CD4-positive, CD25-positive, alpha-beta regulatory T cell (primary cell): ENCODE results near the gene OSTN. TPM values are rescaled to one million over a fixed set of nuclear protein-coding genes. Genes with fewer than 3 reads are reported as not detected.

ENCODE experiments used
- ATAC-seq, 2 donors: fragments of 150-1000 bp; cut with Tn5 transposase; one replicate each; pipeline ENCODE4 v1.10.0; 2021; ENCODE audit warnings: low read depth in 2 of 2, moderate number of reproducible peaks in 2 of 2, moderate library complexity in 1 of 2
- DNase-seq, 3 donors: peaks; one replicate each; pipeline versions ENCODE4 v3.0.0 to v3.0.0-alpha.2; 2012 to 2022; ENCODE audit warnings: mixed read lengths in 1 of 3
- H3K27ac ChIP-seq: one replicate; pipeline ENCODE4 v1.7.0; 2013; ENCODE audit warnings: mild to moderate bottlenecking, low read length; ENCODE audit not compliant: insufficient read depth, poor library complexity, severe bottlenecking
- H3K27me3 ChIP-seq: one replicate; pipeline ENCODE4 v1.7.0; 2013; ENCODE audit warnings: low read length; ENCODE audit not compliant: control insufficient read depth, insufficient read depth
- H3K36me3 ChIP-seq: one replicate; pipeline ENCODE4 v1.7.0; 2013; ENCODE audit warnings: mild to moderate bottlenecking, low read length, moderate library complexity; ENCODE audit not compliant: control insufficient read depth, insufficient read depth
- H3K4me1 ChIP-seq: 2 replicates; pipeline ENCODE4 v1.7.0; 2013; ENCODE audit warnings: mild to moderate bottlenecking, low read length; ENCODE audit not compliant: insufficient read depth, control insufficient read depth, poor library complexity, severe bottlenecking
- H3K4me3 ChIP-seq: one replicate; pipeline ENCODE4 v1.7.0; 2013; ENCODE audit warnings: low read depth, mild to moderate bottlenecking, low read length, moderate library complexity
- H3K9me3 ChIP-seq, 2 experiments: 1 replicate in 1 of 2; 2 replicates in 1 of 2; pipeline ENCODE4 v1.7.0; 2013; ENCODE audit warnings: low read length in 2 of 2, mild to moderate bottlenecking in 1 of 2, moderate library complexity in 1 of 2; ENCODE audit not compliant: control insufficient read depth in 2 of 2
- H3K27ac Mint-ChIP-seq, 3 donors: one replicate each; pipeline ENCODE4 v1.8.0; 2020 to 2022; ENCODE audit warnings: mild to moderate bottlenecking in 3 of 3, mixed read lengths in 3 of 3, moderate library complexity in 2 of 3
- H3K27me3 Mint-ChIP-seq: one replicate; pipeline ENCODE4 v1.8.0; 2022; ENCODE audit warnings: mild to moderate bottlenecking, mixed read lengths
- H3K36me3 Mint-ChIP-seq: one replicate; pipeline ENCODE4 v1.8.0; 2020; ENCODE audit warnings: mixed read lengths
- H3K4me1 Mint-ChIP-seq, 4 donors: one replicate each; pipeline ENCODE4 v1.8.0; 2020 to 2022; ENCODE audit warnings: mixed read lengths in 4 of 4, mild to moderate bottlenecking in 1 of 4
- H3K4me3 Mint-ChIP-seq, 4 donors: one replicate each; pipeline ENCODE4 v1.8.0; 2020 to 2022; ENCODE audit warnings: mild to moderate bottlenecking in 4 of 4, mixed read lengths in 4 of 4, moderate library complexity in 3 of 4
- H3K9me3 Mint-ChIP-seq, 7 donors: one replicate each; pipeline ENCODE4 v1.8.0; 2020 to 2022; ENCODE audit warnings: mixed read lengths in 7 of 7, mild to moderate bottlenecking in 3 of 7, moderate library complexity in 2 of 7
- polyA plus RNA-seq, 4 donors: library from polyadenylated mRNA; unstranded; fragments of 300-500 nt; fragmentation: Illumina TruSeq; gene quantifications; one replicate each; pipeline ENCODE4 v1.2.3, GENCODE V29; 2021
- total RNA-seq: library from RNA; stranded (reverse); gene quantifications from one replicate; pipeline ENCODE4 v1.2.3, GENCODE V29; 2022

OSTN gene
- total and polyA plus RNA-seq, 5 donors from 2014 or later, result not detected

DNA sequence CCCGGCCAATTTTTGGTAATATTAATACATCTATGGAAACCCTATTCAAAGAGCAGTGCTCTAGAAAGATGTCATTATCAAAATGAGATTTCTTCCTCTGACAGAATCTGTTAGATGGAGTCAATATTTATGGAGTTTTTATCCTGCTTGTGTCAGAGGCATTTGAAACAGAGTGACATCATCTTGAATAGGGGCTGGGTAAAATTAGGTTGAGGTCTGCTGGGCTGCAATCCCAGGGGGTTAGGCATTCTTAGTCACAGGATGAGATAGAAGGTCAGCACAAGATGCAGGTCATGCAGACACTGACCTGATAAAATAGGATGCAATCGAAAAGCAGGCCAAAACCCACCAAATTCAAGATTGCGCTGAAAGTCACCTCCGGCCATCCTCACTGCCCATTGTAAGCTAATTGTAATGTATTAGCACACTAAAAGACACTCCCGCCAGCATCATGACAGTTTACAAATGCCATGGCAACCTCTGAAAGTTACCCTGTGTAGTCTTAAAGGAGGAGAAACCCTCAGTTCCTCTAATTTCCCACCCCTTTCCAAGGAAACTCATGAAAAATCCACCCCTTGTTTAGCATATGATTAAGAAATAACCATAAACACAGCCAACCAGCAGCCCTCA, 102.9 kb downstream of the OSTN start:
- no peak for DNase-seq
- H3K27ac ChIP-seq, result no peak overlapping the region
- H3K4me3 Mint-ChIP-seq, result no peak overlapping the region

GRCh38 chr3:191302451-191302850, 103.4 kb downstream of the OSTN start:
- H3K9me3 ChIP-seq, result no peaks in the 10 kb centered on the region
- DNase-seq (no peak), ATAC-seq (no peak)
- no peak overlapping the region for H3K4me3 Mint-ChIP-seq
- no peak overlapping the region for H3K4me3 ChIP-seq
- no peaks in the 10 kb centered on the region for H3K36me3 ChIP-seq
- no peak overlapping the region for H3K27ac ChIP-seq
- H3K36me3 Mint-ChIP-seq, result no peaks in the 10 kb centered on the region
- no peaks in the 10 kb centered on the region for H3K27me3 ChIP-seq
- no peaks in the 10 kb centered on the region for H3K4me1 ChIP-seq
- H3K4me1 Mint-ChIP-seq, result no peaks in the 10 kb centered on the region
- no peaks in the 10 kb centered on the region for H3K27me3 Mint-ChIP-seq
- peaks cover 0 to 2% (median 0%) of the 10 kb centered on the region in 7 donors for H3K9me3 Mint-ChIP-seq
- H3K27ac Mint-ChIP-seq, result no peak overlapping the region

More for the DNA sequence above, 102.9 kb downstream of the OSTN start:
- peaks cover 0 to 2% (median 0%) of the 10 kb centered on the region in 7 donors for H3K9me3 Mint-ChIP-seq
- H3K27me3 ChIP-seq, result no peaks in the 10 kb centered on the region
- no peak for ATAC-seq
- H3K4me1 Mint-ChIP-seq, result no peaks in the 10 kb centered on the region
- no peaks in the 10 kb centered on the region for H3K9me3 ChIP-seq
- H3K4me3 ChIP-seq, result no peak overlapping the region
- no peaks in the 10 kb centered on the region for H3K4me1 ChIP-seq
- no peaks in the 10 kb centered on the region for H3K36me3 ChIP-seq
- H3K27ac Mint-ChIP-seq, result no peak overlapping the region
- no peaks in the 10 kb centered on the region for H3K36me3 Mint-ChIP-seq
- H3K27me3 Mint-ChIP-seq, result no peaks in the 10 kb centered on the region

GRCh38 chr3:191303596-191303995, 104.6 kb downstream of the OSTN start:
- H3K27ac ChIP-seq, result no peak overlapping the region
- H3K27me3 Mint-ChIP-seq, result no peaks in the 10 kb centered on the region
- no peaks in the 10 kb centered on the region for H3K4me1 ChIP-seq
- no peaks in the 10 kb centered on the region for H3K36me3 ChIP-seq
- no peak overlapping the region for H3K27ac Mint-ChIP-seq
- no peaks in the 10 kb centered on the region for H3K4me1 Mint-ChIP-seq
- DNase-seq, result no peak
- H3K27me3 ChIP-seq, result no peaks in the 10 kb centered on the region
- ATAC-seq, result no peak
- H3K4me3 ChIP-seq, result no peak overlapping the region
- H3K9me3 ChIP-seq, result no peaks in the 10 kb centered on the region
- H3K9me3 Mint-ChIP-seq, result peaks cover 0 to 3% (median 0%) of the 10 kb centered on the region in 7 donors
- no peak overlapping the region for H3K4me3 Mint-ChIP-seq
- H3K36me3 Mint-ChIP-seq, result no peaks in the 10 kb centered on the region

DNA sequence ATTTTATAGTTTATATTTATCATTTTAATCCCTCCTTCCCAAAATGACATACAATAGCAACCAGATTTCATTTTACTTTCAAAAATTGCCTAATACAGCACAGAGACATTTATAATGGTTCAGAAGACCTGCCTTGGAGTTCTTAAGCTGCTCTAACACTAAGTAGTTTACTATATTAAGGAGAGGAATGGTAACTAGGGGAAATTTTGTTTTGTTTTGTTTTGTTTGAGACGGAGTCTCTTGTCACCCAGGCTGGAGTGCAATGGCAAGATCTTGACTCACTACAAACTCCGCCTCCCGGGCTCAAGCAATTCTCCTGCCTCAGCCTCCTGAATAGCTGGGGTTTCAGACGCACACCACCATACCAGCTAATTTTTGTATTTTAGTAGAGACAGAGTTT, 107.4 kb downstream of the OSTN start:
- Histone ChIP-seq H3K9me3 (no peaks in the 10 kb centered on the region), H3K4me1 (no peaks in the 10 kb centered on the region), H3K4me3 (no peak overlapping the region), H3K27me3 (no peaks in the 10 kb centered on the region), H3K27ac (no peak overlapping the region), H3K36me3 (no peaks in the 10 kb centered on the region)
- Mint-ChIP-seq H3K4me1 (no peaks in the 10 kb centered on the region), H3K9me3 (peaks cover 0 to 5% (median 0%) of the 10 kb centered on the region in 7 donors), H3K36me3 (no peaks in the 10 kb centered on the region), H3K27ac (no peak overlapping the region), H3K4me3 (no peak overlapping the region), H3K27me3 (no peaks in the 10 kb centered on the region)
- ATAC-seq (no peak), DNase-seq (no peak)

GRCh38 chr3:191307341-191307740, 108.3 kb downstream of the OSTN start:
- Histone ChIP-seq H3K27me3 (no peaks in the 10 kb centered on the region), H3K4me3 (no peak overlapping the region), H3K36me3 (no peaks in the 10 kb centered on the region), H3K9me3 (no peaks in the 10 kb centered on the region), H3K4me1 (no peaks in the 10 kb centered on the region), H3K27ac (no peak overlapping the region)
- no peak overlapping the region for H3K27ac Mint-ChIP-seq
- H3K4me3 Mint-ChIP-seq, result no peak overlapping the region
- no peak for ATAC-seq
- peaks cover 0 to 5% (median 0%) of the 10 kb centered on the region in 7 donors for H3K9me3 Mint-ChIP-seq
- H3K4me1 Mint-ChIP-seq, result no peaks in the 10 kb centered on the region
- no peaks in the 10 kb centered on the region for H3K27me3 Mint-ChIP-seq
- no peak for DNase-seq
- H3K36me3 Mint-ChIP-seq, result no peaks in the 10 kb centered on the region

DNA sequence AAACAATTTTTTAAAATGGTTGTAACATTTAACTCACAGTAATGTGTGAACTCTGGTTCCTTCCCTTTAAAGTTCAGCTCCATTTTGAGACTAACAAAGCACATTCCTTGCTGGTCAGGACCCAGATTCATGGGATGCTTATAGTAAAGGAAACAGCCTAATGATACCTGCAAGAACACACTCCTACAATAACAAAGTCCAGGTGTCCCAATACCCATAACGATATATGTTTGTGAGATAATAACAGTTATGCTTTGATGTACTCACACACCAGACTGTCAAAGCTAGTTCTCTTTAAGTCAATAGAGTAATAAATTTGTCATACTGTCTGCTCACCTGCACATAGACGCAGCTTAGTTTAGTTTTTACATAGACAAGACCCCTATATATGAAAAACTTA, 114.3 kb downstream of the OSTN start:
- no peak overlapping the region for H3K27ac ChIP-seq
- H3K27me3 Mint-ChIP-seq, result no peaks in the 10 kb centered on the region
- ATAC-seq (no peak), DNase-seq (no peak)
- no peak overlapping the region for H3K27ac Mint-ChIP-seq
- no peaks in the 10 kb centered on the region for H3K36me3 ChIP-seq
- H3K4me1 ChIP-seq, result no peaks in the 10 kb centered on the region
- H3K36me3 Mint-ChIP-seq, result no peaks in the 10 kb centered on the region
- peaks cover 0 to 4% (median 0%) of the 10 kb centered on the region in 7 donors for H3K9me3 Mint-ChIP-seq
- H3K4me3 ChIP-seq, result no peak overlapping the region
- H3K4me3 Mint-ChIP-seq, result no peak overlapping the region
- H3K4me1 Mint-ChIP-seq, result no peaks in the 10 kb centered on the region
- H3K9me3 ChIP-seq, result no peaks in the 10 kb centered on the region
- H3K27me3 ChIP-seq, result no peaks in the 10 kb centered on the region

DNA sequence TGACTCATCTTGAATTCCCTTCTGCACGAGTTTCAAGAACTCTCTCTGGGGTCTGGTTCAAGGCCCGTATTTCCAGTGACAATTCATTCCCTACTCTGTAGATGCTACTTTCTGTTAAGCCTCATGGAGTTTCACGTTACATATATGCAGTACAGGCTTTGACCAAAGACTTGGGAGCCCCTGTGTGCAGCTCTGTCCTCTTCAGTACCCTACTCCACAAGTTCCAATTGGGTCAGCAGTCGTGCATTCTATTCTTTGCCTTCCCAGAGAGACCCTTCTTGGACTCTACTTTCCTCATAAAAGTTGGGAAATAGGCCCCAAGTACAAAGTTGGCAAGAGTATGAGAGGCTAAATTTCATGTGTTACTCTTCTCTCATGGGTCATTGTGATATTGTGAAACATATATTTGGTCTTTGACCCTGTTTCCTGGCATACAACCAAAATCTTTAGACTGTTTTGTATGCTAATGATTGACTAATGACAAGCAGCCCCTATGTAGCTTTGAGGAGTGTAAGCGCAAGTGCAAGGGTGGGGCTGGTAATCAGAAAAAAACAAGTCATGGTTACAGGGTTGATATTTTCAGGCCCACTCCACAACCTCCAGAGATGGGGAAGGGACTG, 115.2 kb downstream of the OSTN start:
- H3K27ac Mint-ChIP-seq, result no peak overlapping the region

More for the DNA sequence above, 115.2 kb downstream of the OSTN start:
- no peak overlapping the region for H3K27ac ChIP-seq
- Mint-ChIP-seq H3K9me3 (peaks cover 0 to 3% (median 0%) of the 10 kb centered on the region in 7 donors), H3K4me3 (no peak overlapping the region), H3K4me1 (no peaks in the 10 kb centered on the region), H3K36me3 (no peaks in the 10 kb centered on the region), H3K27me3 (no peaks in the 10 kb centered on the region)
- no peaks in the 10 kb centered on the region for H3K36me3 ChIP-seq
- ATAC-seq (no peak), DNase-seq (no peak)
- H3K27me3 ChIP-seq, result no peaks in the 10 kb centered on the region
- no peaks in the 10 kb centered on the region for H3K4me1 ChIP-seq
- H3K4me3 ChIP-seq, result no peak overlapping the region
- no peaks in the 10 kb centered on the region for H3K9me3 ChIP-seq
